ENCODE measurements around the gene RAD51B. TPM values are rescaled to one million over a fixed set of nuclear protein-coding genes. Genes with fewer than 3 reads are reported as not detected.

Gene RAD51B
- polyA plus RNA-seq, 1 donor (not counting 4 experiments of a cell fraction or from before 2014, with no cell fraction given): 13.3 TPM

DNA sequence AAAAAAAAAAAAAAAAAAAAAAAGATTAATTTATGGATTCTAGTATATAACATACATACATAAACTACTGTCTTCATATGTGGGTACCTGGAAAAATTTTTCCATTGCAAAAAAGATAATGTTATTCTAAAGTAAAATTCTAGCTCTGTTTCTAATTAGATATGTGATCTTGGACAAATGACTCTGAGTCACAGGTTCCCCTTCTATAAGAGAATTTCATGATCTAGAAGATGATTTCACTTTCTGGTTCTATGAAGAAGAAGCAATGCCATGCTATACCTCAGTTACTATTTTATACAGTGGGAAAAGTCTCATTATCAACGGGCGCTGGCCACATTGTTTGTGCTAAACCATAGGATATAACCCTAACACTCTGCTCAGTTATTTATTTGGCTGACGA, 622.0 kb downstream of the RAD51B start:
- Histone ChIP-seq H3K4me2 (ENCODE audit: control insufficient read depth, extremely low read depth, insufficient read depth, low read depth, low read length) (no peak overlapping the region), H3K36me3 (ENCODE audit: control insufficient read depth in 2 of 2, extremely low read depth in 1 of 2, insufficient read depth in 2 of 2, low read length in 2 of 2) (no peaks in the 10 kb centered on the region), H2AFZ (ENCODE audit: control insufficient read depth, low read length) (no peak overlapping the region), H3K79me2 (ENCODE audit: control insufficient read depth, insufficient read depth, low read length) (no peaks in the 10 kb centered on the region), H3K9me3 (ENCODE audit: control insufficient read depth, low read depth, low read length) (no peaks in the 10 kb centered on the region), H3K4me1 (ENCODE audit: control insufficient read depth, extremely low read depth, insufficient read depth, low read length) (peaks cover 9% of the 10 kb centered on the region), H3K9ac (ENCODE audit: control insufficient read depth, extremely low read depth, insufficient read depth, low read length) (no peak overlapping the region), H3K27me3 (ENCODE audit: control insufficient read depth, extremely low read depth, insufficient read depth, low read length) (no peaks in the 10 kb centered on the region), H3K9me1 (ENCODE audit: control insufficient read depth, extremely low read depth, insufficient read depth, low read length) (no peaks in the 10 kb centered on the region), H3K27ac (ENCODE audit: control insufficient read depth, insufficient read depth, low read length) (no peak overlapping the region), H3K4me3 (ENCODE audit: control insufficient read depth in 2 of 3, extremely low read depth in 1 of 3, insufficient read depth in 2 of 3, low read depth in 1 of 3, low read length in 3 of 3) (no peak overlapping the region), H4K20me1 (ENCODE audit: control insufficient read depth, extremely low read depth, insufficient read depth, low read length) (no peaks in the 10 kb centered on the region)
- FAIRE-seq (no peak), DNase-seq (ENCODE audit: low read depth, low spot score) (no peak)
- TF ChIP-seq, protein P1, sequence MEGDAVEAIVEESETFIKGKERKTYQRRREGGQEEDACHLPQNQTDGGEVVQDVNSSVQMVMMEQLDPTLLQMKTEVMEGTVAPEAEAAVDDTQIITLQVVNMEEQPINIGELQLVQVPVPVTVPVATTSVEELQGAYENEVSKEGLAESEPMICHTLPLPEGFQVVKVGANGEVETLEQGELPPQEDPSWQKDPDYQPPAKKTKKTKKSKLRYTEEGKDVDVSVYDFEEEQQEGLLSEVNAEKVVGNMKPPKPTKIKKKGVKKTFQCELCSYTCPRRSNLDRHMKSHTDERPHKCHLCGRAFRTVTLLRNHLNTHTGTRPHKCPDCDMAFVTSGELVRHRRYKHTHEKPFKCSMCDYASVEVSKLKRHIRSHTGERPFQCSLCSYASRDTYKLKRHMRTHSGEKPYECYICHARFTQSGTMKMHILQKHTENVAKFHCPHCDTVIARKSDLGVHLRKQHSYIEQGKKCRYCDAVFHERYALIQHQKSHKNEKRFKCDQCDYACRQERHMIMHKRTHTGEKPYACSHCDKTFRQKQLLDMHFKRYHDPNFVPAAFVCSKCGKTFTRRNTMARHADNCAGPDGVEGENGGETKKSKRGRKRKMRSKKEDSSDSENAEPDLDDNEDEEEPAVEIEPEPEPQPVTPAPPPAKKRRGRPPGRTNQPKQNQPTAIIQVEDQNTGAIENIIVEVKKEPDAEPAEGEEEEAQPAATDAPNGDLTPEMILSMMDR (optimal IDR thresholded peaks at IDR 0.05 in 1 of 3, IDR thresholded peaks at IDR 0.05 in 1 of 3, conservative IDR thresholded peaks at IDR 0.05 in 1 of 3; ENCODE audit: extremely low read depth in 1 of 3, insufficient read depth in 2 of 3, low read length in 3 of 3): no peak
- no peak for TF ChIP-seq EZH2 (IDR thresholded peaks at IDR 0.05; ENCODE audit: low read length)
- dilution Hi-C loops (cut with MboI; ENCODE audit: extremely low pct_ligation_motif_present, low sequenced_read_pairs): no loop called here

DNA sequence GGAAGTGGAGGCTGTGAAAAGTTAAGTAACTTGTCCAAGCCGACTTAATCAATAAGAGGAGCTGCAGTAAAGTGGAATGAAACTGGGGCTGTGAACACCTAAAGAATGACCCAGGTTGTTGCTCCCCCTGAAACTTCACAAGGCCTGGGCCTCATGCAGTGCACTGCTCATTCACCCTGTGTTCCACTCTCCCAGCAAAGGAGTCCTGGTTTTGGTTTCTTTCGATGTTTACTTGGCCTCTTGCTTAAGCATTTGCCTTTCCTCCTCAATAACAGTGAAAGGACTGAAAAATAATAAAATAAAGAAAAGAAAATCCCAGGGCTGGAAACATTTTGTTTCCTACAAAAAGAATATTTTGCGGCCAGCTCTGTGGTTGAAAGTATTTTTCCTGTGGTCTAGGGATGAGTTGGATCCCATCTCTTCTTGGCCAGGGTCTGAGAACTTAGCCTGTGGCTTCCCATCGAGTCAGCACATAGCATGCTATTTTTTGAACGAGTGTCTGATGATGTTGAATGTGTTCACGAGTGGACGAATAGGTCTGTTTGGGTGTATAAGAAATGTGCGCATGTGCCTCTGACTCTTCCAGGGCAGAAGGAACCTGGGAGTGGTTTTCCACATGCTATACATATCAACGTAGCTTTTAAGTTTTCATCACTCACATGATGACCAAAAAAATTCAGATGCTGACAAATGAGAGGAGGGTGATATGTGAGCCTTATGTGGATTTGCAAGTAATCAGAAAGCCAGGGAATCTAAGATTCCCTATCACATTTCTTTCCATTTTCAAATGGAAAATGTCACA, 623.5 kb downstream of the RAD51B start:
- no peak for FAIRE-seq
- Histone ChIP-seq H3K9me1 (ENCODE audit: control insufficient read depth, extremely low read depth, insufficient read depth, low read length) (no peaks in the 10 kb centered on the region), H3K36me3 (ENCODE audit: control insufficient read depth in 2 of 2, extremely low read depth in 1 of 2, insufficient read depth in 2 of 2, low read length in 2 of 2) (no peaks in the 10 kb centered on the region), H3K79me2 (ENCODE audit: control insufficient read depth, insufficient read depth, low read length) (no peaks in the 10 kb centered on the region), H3K4me1 (ENCODE audit: control insufficient read depth, extremely low read depth, insufficient read depth, low read length) (peaks cover 9% of the 10 kb centered on the region), H3K4me3 (ENCODE audit: control insufficient read depth in 2 of 3, extremely low read depth in 1 of 3, insufficient read depth in 2 of 3, low read depth in 1 of 3, low read length in 3 of 3) (no peak overlapping the region), H3K9ac (ENCODE audit: control insufficient read depth, extremely low read depth, insufficient read depth, low read length) (no peak overlapping the region), H3K27me3 (ENCODE audit: control insufficient read depth, extremely low read depth, insufficient read depth, low read length) (no peaks in the 10 kb centered on the region), H3K9me3 (ENCODE audit: control insufficient read depth, low read depth, low read length) (no peaks in the 10 kb centered on the region), H3K27ac (ENCODE audit: control insufficient read depth, insufficient read depth, low read length) (no peak overlapping the region), H2AFZ (ENCODE audit: control insufficient read depth, low read length) (no peak overlapping the region), H3K4me2 (ENCODE audit: control insufficient read depth, extremely low read depth, insufficient read depth, low read depth, low read length) (no peak overlapping the region), H4K20me1 (ENCODE audit: control insufficient read depth, extremely low read depth, insufficient read depth, low read length) (no peaks in the 10 kb centered on the region)
- no peak for TF ChIP-seq EZH2 (IDR thresholded peaks at IDR 0.05; ENCODE audit: low read length)
- TF ChIP-seq, protein P1 (optimal IDR thresholded peaks at IDR 0.05 in 1 of 3, IDR thresholded peaks at IDR 0.05 in 1 of 3, conservative IDR thresholded peaks at IDR 0.05 in 1 of 3; ENCODE audit: extremely low read depth in 1 of 3, insufficient read depth in 2 of 3, low read length in 3 of 3): no peak
- dilution Hi-C loops (cut with MboI; ENCODE audit: extremely low pct_ligation_motif_present, low sequenced_read_pairs): no loop called here
- no peak for DNase-seq (ENCODE audit: low read depth, low spot score)

Data from keratinocyte (primary cell).